Smooth muscle cell (in vitro differentiated cells): Measurements from ENCODE around the gene NDUFA13. TPM values are rescaled to one million over a fixed set of nuclear protein-coding genes. Genes with fewer than 3 reads are reported as not detected.

Experiments used
- DNase-seq: peaks from one replicate; lab custom pipeline; 2025; ENCODE audit not compliant: unreplicated experiment; lab: John Stamatoyannopoulos, UW
- H2AFZ ChIP-seq: fragments of 200-600 bp; sonication (generic); 2 replicates; pipeline ENCODE4 v1.6.0; 2016; ENCODE audit warnings: antibody characterized with exemption, low read depth, mild to moderate bottlenecking
- H3F3A ChIP-seq: fragments of 200-600 bp; sonication (generic); 2 replicates; pipeline ENCODE4 v1.6.0; 2017; ENCODE audit warnings: antibody characterized with exemption, low read depth
- H3K27ac ChIP-seq: fragments of 200-600 bp; sonication (generic); 2 replicates; pipeline ENCODE4 v1.5.1; 2016; ENCODE audit warnings: low read depth, mild to moderate bottlenecking
- H3K27me3 ChIP-seq: fragments of 200-600 bp; sonication (generic); 2 replicates; pipeline ENCODE4 v1.6.1; 2016; ENCODE audit warnings: low read depth, mild to moderate bottlenecking
- H3K36me3 ChIP-seq: fragments of 200-600 bp; sonication (generic); 2 replicates; pipeline ENCODE4 v1.5.1; 2016; ENCODE audit warnings: low read depth
- H3K4me1 ChIP-seq: fragments of 200-600 bp; sonication (generic); 2 replicates; pipeline ENCODE4 v1.5.1; 2016; ENCODE audit warnings: low read depth
- H3K4me2 ChIP-seq: fragments of 200-600 bp; sonication (generic); 2 replicates; pipeline ENCODE4 v1.6.0; 2016; ENCODE audit warnings: mild to moderate bottlenecking
- H3K4me3 ChIP-seq: fragments of 200-600 bp; sonication (generic); 2 replicates; pipeline ENCODE4 v1.5.1; 2016; ENCODE audit warnings: mild to moderate bottlenecking
- H3K79me2 ChIP-seq: fragments of 200-600 bp; sonication (generic); 2 replicates; pipeline ENCODE4 v1.6.0; 2016; ENCODE audit warnings: low read depth, mild to moderate bottlenecking
- H3K9ac ChIP-seq: fragments of 200-600 bp; sonication (generic); 2 replicates; pipeline ENCODE4 v1.6.0; 2016; ENCODE audit warnings: low read depth
- H3K9me3 ChIP-seq: fragments of 200-600 bp; sonication (generic); replicated peaks from 2 replicates; pipeline ENCODE4 v1.5.1; 2016; ENCODE audit warnings: low read depth
- H4K20me1 ChIP-seq: fragments of 200-600 bp; sonication (generic); 2 replicates; pipeline ENCODE4 v1.6.0; 2016; ENCODE audit warnings: low read depth
- WGBS: methylation state at CpG from one replicate; pipeline ENCODE4 v1.1.7; 2016; ENCODE audit warnings: low lambda C conversion rate; 5-methylcytosine and 5-hydroxymethylcytosine counted together
- polyA plus RNA-seq: library from polyadenylated mRNA; unstranded; fragments of >200 nt; fragmentation: Nextera tagmentation; extraction: Ambion mirVana; gene quantifications from 2 replicates; pipeline ENCODE4 v1.2.1, GENCODE V29; 2016
- total RNA-seq: library from RNA; depleted of rRNA; stranded (reverse); fragments of >200 nt; gene quantifications from 2 replicates; pipeline ENCODE4 v1.2.3, GENCODE V29; 2014
- TF ChIP-seq, protein P1 (sequence below): fragments of 200-600 bp; sonication (generic); IDR thresholded peaks from 2 replicates; pipeline ENCODE4 v1.5.1; 2017; ENCODE audit warnings: borderline replicate concordance, mild to moderate bottlenecking, antibody characterized with exemption; ENCODE audit not compliant: insufficient read depth, poor library complexity, severe bottlenecking

NDUFA13 gene
- total and polyA plus RNA-seq, 2 experiments from 2014 or later, result 42.3 to 559 TPM

DNA sequence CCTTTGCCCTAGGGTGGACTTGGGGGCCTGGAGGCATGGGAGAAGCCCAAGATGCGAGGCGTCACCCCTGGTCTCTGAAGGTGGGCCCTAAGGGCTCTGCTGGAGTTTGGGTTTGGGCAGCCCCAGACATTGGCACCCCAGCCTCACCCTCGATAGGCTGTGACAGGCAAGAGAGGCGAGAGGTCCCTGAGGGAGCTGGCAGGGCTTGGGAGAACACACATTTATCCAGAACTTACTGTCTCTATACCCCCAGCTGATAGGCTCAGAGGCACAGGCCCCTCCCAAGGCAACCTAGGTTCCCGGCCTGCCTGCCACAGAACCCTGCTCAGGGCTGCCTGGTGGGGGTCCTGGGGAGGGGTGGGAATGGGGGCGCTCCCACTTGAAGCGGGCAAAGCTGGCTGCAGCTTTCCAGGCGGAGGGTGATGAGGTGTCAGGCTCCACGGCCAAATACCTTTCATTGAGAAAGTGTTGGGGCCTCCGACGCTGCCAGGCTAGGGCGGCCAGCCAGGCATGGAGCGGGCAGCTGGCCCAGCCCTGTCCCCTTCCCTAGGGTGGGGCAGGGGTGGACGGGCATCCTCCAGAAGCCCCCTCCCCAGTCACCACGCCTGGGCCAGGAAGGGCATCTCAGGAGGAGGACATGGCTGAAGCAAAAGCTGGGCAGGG, 31.8 kb downstream of the NDUFA13 start:
- no peak for DNase-seq
- peaks cover 12% of the 10 kb centered on the region for H3K4me1 ChIP-seq
- H3K36me3 ChIP-seq, result no peaks in the 10 kb centered on the region
- no peaks in the 10 kb centered on the region for H3K79me2 ChIP-seq
- H2AFZ ChIP-seq, result no peak overlapping the region
- H3K4me2 ChIP-seq, result no peak overlapping the region
- H3K27me3 ChIP-seq, result no peaks in the 10 kb centered on the region
- no peak overlapping the region for H3K9ac ChIP-seq
- H3F3A ChIP-seq, result no peaks in the 10 kb centered on the region
- H3K9me3 ChIP-seq, result no peaks in the 10 kb centered on the region
- no peaks in the 10 kb centered on the region for H4K20me1 ChIP-seq
- TF ChIP-seq, protein P1, sequence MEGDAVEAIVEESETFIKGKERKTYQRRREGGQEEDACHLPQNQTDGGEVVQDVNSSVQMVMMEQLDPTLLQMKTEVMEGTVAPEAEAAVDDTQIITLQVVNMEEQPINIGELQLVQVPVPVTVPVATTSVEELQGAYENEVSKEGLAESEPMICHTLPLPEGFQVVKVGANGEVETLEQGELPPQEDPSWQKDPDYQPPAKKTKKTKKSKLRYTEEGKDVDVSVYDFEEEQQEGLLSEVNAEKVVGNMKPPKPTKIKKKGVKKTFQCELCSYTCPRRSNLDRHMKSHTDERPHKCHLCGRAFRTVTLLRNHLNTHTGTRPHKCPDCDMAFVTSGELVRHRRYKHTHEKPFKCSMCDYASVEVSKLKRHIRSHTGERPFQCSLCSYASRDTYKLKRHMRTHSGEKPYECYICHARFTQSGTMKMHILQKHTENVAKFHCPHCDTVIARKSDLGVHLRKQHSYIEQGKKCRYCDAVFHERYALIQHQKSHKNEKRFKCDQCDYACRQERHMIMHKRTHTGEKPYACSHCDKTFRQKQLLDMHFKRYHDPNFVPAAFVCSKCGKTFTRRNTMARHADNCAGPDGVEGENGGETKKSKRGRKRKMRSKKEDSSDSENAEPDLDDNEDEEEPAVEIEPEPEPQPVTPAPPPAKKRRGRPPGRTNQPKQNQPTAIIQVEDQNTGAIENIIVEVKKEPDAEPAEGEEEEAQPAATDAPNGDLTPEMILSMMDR, result no peak
- WGBS, result 96% methylated on average over 15 of the region's 15 CpGs
- no peak overlapping the region for H3K4me3 ChIP-seq
- H3K27ac ChIP-seq, result peak overlapping the region; percentile 69

GRCh38 chr19:19548915-19549759, 33.1 kb downstream of the NDUFA13 start:
- H3K36me3 ChIP-seq, result no peaks in the 10 kb centered on the region
- H3K4me2 ChIP-seq, result peak overlapping the region; percentile 47
- no peak overlapping the region for H2AFZ ChIP-seq
- H3K27me3 ChIP-seq, result no peaks in the 10 kb centered on the region
- H3K27ac ChIP-seq, result peak overlapping the region; percentile 69
- H3K4me3 ChIP-seq, result no peak overlapping the region
- no peaks in the 10 kb centered on the region for H4K20me1 ChIP-seq
- H3K9ac ChIP-seq, result peak overlapping the region; percentile 48
- no peaks in the 10 kb centered on the region for H3F3A ChIP-seq
- 67% methylated on average over 13 of the region's 13 CpGs for WGBS
- no peaks in the 10 kb centered on the region for H3K79me2 ChIP-seq
- TF ChIP-seq, protein P1, result no peak
- no peaks in the 10 kb centered on the region for H3K9me3 ChIP-seq
- no peak for DNase-seq
- H3K4me1 ChIP-seq, result peaks cover 12% of the 10 kb centered on the region

- DNase-seq, result no peak
- H3K79me2 ChIP-seq, result no peaks in the 10 kb centered on the region
- H2AFZ ChIP-seq, result no peak overlapping the region
- peaks cover 12% of the 10 kb centered on the region for H3K4me1 ChIP-seq
- H4K20me1 ChIP-seq, result no peaks in the 10 kb centered on the region
- WGBS, result 60% methylated on average over 17 of the region's 23 CpGs
- no peaks in the 10 kb centered on the region for H3F3A ChIP-seq
- no peak overlapping the region for H3K4me3 ChIP-seq
- TF ChIP-seq, protein P1, result no peak
- peak overlapping the region; percentile 69 for H3K27ac ChIP-seq
- no peaks in the 10 kb centered on the region for H3K9me3 ChIP-seq
- H3K9ac ChIP-seq, result peak overlapping the region; percentile 48
- H3K4me2 ChIP-seq, result peak overlapping the region; percentile 25
- H3K27me3 ChIP-seq, result no peaks in the 10 kb centered on the region
- no peaks in the 10 kb centered on the region for H3K36me3 ChIP-seq
These were observed 33.9 kb downstream of the NDUFA13 start for GRCh38 chr19:19549804-19550464.
